HEK293T (cell line): ENCODE measurements around the gene TIFAB.

Experiments used
- CTCF ChIA-PET: fragments of 350-600 bp; formaldehyde crosslinking; extraction: SDS; loops from one replicate; lab custom pipeline; 2021; ENCODE audit warnings: antibody characterized with exemption, inconsistent platforms; lab: Yijun Ruan, JAX
- POLR2A ChIA-PET: fragments of 350-600 bp; formaldehyde crosslinking; extraction: SDS; loops from one replicate; lab custom pipeline; 2020; ENCODE audit warnings: antibody characterized with exemption, inconsistent platforms; lab: Yijun Ruan, JAX
- DNase-seq: peaks from one replicate; pipeline ENCODE4 v3.0.0; 2012; ENCODE audit warnings: mixed read lengths; ENCODE audit errors: extremely low spot score
- ARNT ChIP-seq: fragments of 450-650 bp; IDR thresholded peaks from 2 replicates; pipeline ENCODE4 v1.6.1; 2017; ENCODE audit warnings: mild to moderate bottlenecking
- BHLHE40 ChIP-seq: fragments of 450-650 bp; IDR thresholded peaks from 2 replicates; pipeline ENCODE4 v1.6.1; 2016; ENCODE audit warnings: mild to moderate bottlenecking, moderate library complexity, borderline replicate concordance
- CTBP1 ChIP-seq: fragments of 450-650 bp; IDR thresholded peaks from 2 replicates; pipeline ENCODE4 v1.6.1; 2016; ENCODE audit warnings: borderline replicate concordance
- ELF4 ChIP-seq: fragments of 450-650 bp; IDR thresholded peaks from 2 replicates; pipeline ENCODE4 v1.6.1; 2017; ENCODE audit warnings: antibody characterized with exemption
- FOXA1 ChIP-seq: fragments of 450-650 bp; IDR thresholded peaks from 2 replicates; pipeline ENCODE4 v1.6.1; 2016; ENCODE audit warnings: mild to moderate bottlenecking
- FOXK2 ChIP-seq: fragments of 450-650 bp; IDR thresholded peaks from 2 replicates; pipeline ENCODE4 v1.6.1; 2016; ENCODE audit warnings: mild to moderate bottlenecking
- FOXM1 ChIP-seq: fragments of 450-650 bp; IDR thresholded peaks from 2 replicates; pipeline ENCODE4 v1.6.1; 2017; ENCODE audit warnings: mild to moderate bottlenecking, borderline replicate concordance
- HDGF ChIP-seq: fragments of 450-650 bp; IDR thresholded peaks from 2 replicates; pipeline ENCODE4 v1.6.1; 2017; ENCODE audit warnings: antibody characterized with exemption, borderline replicate concordance
- L3MBTL2 ChIP-seq: fragments of 450-650 bp; conservative IDR thresholded peaks from 2 replicates; pipeline ENCODE4 v1.6.1; 2016; ENCODE audit warnings: mild to moderate bottlenecking
- LEF1 ChIP-seq: fragments of 450-650 bp; IDR thresholded peaks from 2 replicates; pipeline ENCODE4 v1.6.1; 2017; ENCODE audit warnings: mild to moderate bottlenecking, borderline replicate concordance
- NFRKB ChIP-seq: fragments of 450-650 bp; IDR thresholded peaks from 2 replicates; pipeline ENCODE4 v1.6.1; 2016; ENCODE audit warnings: mild to moderate bottlenecking, moderate library complexity
- PKNOX1 ChIP-seq: fragments of 450-650 bp; IDR thresholded peaks from 2 replicates; pipeline ENCODE4 v1.6.1; 2016
- SP1 ChIP-seq: fragments of 450-650 bp; IDR thresholded peaks from 2 replicates; pipeline ENCODE4 v1.6.1; 2017
- SUZ12 ChIP-seq: fragments of 450-650 bp; IDR thresholded peaks from 2 replicates; pipeline ENCODE4 v1.6.1; 2016; ENCODE audit warnings: mild to moderate bottlenecking
- TARDBP ChIP-seq: fragments of 450-650 bp; IDR thresholded peaks from 2 replicates; pipeline ENCODE4 v1.6.1; 2016
- ZNF384 ChIP-seq: fragments of 450-650 bp; IDR thresholded peaks from 2 replicates; pipeline ENCODE4 v1.6.1; 2016

Gene TIFAB

DNA sequence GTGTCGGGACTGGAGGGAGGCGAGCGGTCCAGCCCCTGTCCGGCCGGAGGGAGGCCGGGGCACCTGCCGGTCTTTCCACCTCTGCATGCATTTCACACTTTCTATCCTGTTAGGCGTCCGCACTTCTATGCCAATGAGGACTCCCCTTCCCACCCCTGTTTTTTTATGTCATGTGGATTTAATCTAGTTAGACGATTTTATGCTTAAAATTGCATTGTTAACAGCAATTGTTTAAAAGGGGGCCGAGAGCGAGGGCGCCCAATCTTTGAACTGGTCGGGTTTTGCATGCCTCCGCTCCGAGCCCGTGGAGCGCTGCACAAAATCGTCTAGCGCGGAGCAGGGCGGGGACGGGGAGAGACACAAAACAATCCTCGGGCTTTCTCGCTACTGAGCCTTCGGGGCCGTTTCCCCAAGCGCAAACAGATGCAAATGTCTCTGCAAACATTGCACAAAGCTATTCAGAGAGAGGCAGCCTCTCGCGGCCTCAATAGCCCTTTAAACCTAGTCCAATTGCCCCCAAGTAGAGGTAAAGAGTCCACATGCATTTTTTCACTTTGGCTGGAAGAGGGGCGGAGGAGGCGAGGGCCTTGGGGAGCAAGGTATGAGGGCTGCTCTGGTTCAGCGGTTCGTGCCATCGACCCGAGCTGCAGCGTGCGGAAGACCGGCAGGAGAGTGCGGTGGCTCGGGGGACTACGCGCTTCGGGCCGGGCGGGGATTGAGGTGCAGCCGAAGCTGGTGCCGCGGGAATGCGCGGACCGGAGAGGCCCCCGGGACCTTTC lies 37.5 kb upstream of the TIFAB start:
- POLR2A ChIA-PET = no interaction called here
- no peak for TF ChIP-seq NFRKB
- no peak for TF ChIP-seq ELF4
- TF ChIP-seq PKNOX1 = no peak
- no peak for TF ChIP-seq CTBP1
- no peak for TF ChIP-seq FOXK2
- no peak for TF ChIP-seq SUZ12
- no peak for TF ChIP-seq TARDBP
- TF ChIP-seq ZNF384 = no peak
- TF ChIP-seq ARNT = no peak
- TF ChIP-seq FOXM1 = no peak
- TF ChIP-seq FOXA1 = no peak
- TF ChIP-seq SP1 = no peak
- CTCF ChIA-PET = interaction anchor here (1.5 to 3.4 kb wide), 3 partner anchors 12 to 62 kb away, joined by 6 to 14 read pairs (median 8); no protein-coding TSS in a partner anchor
- DNase-seq = no peak

DNA sequence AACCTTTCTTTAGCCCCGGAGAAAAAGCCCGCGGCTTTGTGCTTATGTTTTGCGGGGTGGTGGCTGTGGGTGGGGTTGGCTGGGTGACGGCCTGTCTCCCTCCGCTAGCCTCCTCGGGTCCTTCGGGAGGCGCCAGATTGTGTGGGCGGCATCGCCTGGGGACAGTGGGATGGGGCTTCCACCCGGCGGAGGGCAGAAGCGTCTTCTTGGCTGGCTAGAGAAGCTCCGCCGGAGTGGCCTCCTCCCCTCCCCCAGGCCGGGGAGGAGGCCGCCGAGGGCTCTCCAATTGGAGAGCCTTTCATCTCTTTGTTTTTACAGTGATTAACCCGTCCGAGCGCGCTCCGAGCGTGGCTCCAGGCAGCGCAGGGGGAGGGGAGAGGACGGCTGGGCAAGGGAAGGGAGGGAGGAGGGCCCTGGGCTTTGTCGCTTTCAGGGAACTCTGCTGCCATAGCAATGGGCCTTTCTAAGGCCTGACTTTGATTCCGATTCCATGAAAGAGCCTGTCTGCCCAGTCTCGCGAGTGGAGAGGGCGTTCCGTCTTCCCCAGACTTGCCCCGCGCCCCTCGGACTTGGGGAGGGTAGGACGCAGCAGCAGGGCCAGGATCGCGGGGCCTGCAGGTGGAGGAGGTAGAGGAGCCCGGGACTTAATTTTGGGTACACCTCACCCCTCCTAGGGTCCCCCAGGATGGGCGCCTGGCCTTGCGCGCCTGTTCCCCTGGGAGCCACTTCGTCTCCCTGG lies 36.7 kb upstream of the TIFAB start:
- POLR2A ChIA-PET = interaction anchor here (1.0 to 1.5 kb wide), 4 partner anchors 9 to 53 kb away, joined by 3 to 4 read pairs (median 4); no protein-coding TSS in a partner anchor
- peak; percentile 80 for DNase-seq
- CTCF ChIA-PET = interaction anchor here (1.2 to 3.4 kb wide), 2 partner anchors 23 to 60 kb away, joined by 3 to 14 read pairs; no protein-coding TSS in a partner anchor
- TF ChIP-seq NFRKB = no peak
- TF ChIP-seq PKNOX1 = no peak
- TF ChIP-seq ELF4 = no peak
- no peak for TF ChIP-seq CTBP1
- no peak for TF ChIP-seq FOXK2
- TF ChIP-seq ARNT = no peak
- no peak for TF ChIP-seq LEF1
- TF ChIP-seq FOXM1 = no peak
- no peak for TF ChIP-seq BHLHE40
- no peak for TF ChIP-seq ZNF384
- TF ChIP-seq FOXA1 = no peak
- no peak for TF ChIP-seq L3MBTL2
- no peak for TF ChIP-seq HDGF
- TF ChIP-seq SUZ12 = no peak

GRCh38 chr5:135487839-135488514 lies 35.8 kb upstream of the TIFAB start:
- DNase-seq = no peak
- CTCF ChIA-PET = interaction anchor here (0.9 to 3.4 kb wide), 4 partner anchors 10 to 64 kb away, joined by 3 to 14 read pairs (median 3); no protein-coding TSS in a partner anchor
- TF ChIP-seq L3MBTL2 (no peak), HDGF (no peak), BHLHE40 (no peak), LEF1 (no peak)
- POLR2A ChIA-PET = interaction anchor here (1.0 to 1.5 kb wide), 4 partner anchors 10 to 54 kb away, joined by 3 to 4 read pairs (median 4); no protein-coding TSS in a partner anchor

GRCh38 chr5:135487037-135487395 lies 34.9 kb upstream of the TIFAB start:
- no peak for TF ChIP-seq FOXK2
- TF ChIP-seq SP1 = no peak
- TF ChIP-seq ZNF384 = no peak
- TF ChIP-seq LEF1 = no peak
- no peak for TF ChIP-seq TARDBP
- TF ChIP-seq HDGF = no peak
- TF ChIP-seq ELF4 = no peak
- TF ChIP-seq BHLHE40 = no peak
- TF ChIP-seq NFRKB = no peak
- no peak for TF ChIP-seq PKNOX1
- TF ChIP-seq SUZ12 = no peak
- TF ChIP-seq L3MBTL2 = no peak
- no peak for TF ChIP-seq CTBP1
- TF ChIP-seq FOXA1 = no peak
- TF ChIP-seq FOXM1 = no peak
- no peak for TF ChIP-seq ARNT
- POLR2A ChIA-PET = no interaction called here
- CTCF ChIA-PET = interaction anchor here (0.9 to 3.4 kb wide), 2 partner anchors 21 to 65 kb away, joined by 3 to 14 read pairs; no protein-coding TSS in a partner anchor
- no peak for DNase-seq

DNA sequence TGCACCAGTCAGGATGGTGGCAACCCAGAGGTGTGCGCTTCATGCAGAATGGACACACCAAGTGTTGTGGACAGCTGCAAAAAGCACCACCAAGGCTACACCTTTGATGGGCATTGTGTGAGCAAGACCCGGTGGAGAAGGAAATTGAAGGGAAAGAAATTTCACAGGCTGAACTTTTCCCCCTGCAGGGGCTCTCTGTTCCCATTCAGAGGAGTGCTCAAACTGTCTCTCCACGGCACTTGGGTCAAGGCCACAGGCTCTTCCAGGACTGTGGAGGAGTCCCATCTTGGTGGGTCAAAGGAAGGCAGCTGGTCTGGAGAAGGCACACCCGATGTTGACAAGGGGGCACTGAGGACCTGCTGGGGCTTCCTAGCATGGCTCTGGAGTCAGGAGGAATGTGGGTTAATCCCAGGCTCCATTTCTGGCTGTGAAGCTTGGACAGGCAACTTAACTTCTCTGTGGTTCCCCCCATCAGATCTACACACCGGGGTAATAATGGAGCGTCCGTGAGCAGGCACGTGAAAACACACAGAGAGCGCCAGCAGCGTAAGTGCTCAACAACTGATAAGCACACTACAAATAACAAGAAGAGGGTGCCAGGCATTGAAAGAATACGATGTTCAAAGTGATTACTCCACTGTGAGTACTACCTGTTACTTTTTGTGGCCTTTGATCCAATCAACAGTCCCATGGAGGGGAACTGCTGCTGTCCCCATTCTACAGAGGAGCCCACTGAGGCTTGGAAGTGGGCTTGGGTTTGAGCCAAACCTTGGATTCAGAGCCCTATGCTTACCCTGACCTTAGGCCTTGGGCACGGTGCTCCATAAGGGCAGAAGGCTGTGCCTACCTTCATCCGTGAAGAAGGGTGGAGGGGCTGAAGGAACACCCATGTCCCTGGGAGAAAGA lies 34.2 kb upstream of the TIFAB start:
- DNase-seq = no peak

More for the DNA sequence above, 34.2 kb upstream of the TIFAB start:
- TF ChIP-seq LEF1 (no peak), FOXM1 (no peak), ARNT (no peak), TARDBP (no peak), PKNOX1 (no peak), BHLHE40 (no peak), L3MBTL2 (no peak), FOXA1 (no peak)
- ChIA-PET CTCF (interaction anchor here (0.9 to 3.4 kb wide), 2 partner anchors 21 to 29 kb away, joined by 3 to 14 read pairs; no protein-coding TSS in a partner anchor), POLR2A (no interaction called here)
